ENCODE results near the gene WLS. TPM values are rescaled to one million over a fixed set of nuclear protein-coding genes. Genes with fewer than 3 reads are reported as not detected.

The WLS gene
- total and polyA plus RNA-seq, 12 donors: 31.7 to 123 (median 101) TPM

- intact Hi-C loops (cut with DNase I): loop anchor here in 1 of 10 donors (5.0 kb wide), 1 partner anchor 35 kb away; no protein-coding TSS in a partner anchor
- 17 to 21% methylated on average over 3 of the region's 3 CpGs for WGBS, 2 donors
- Histone ChIP-seq H3K4me1 (peaks cover 0 to 87% (median 52%) of the 10 kb centered on the region in 9 donors), H3K4me3 (no peak overlapping the region), H3K36me3 (no peaks in the 10 kb centered on the region), H3K9me3 (no peaks in the 10 kb centered on the region), H3K27ac (peak overlapping the region in 6 of 10 donors; percentile 7 to 69 (median 24)), H3K27me3 (no peaks in the 10 kb centered on the region)
- TF ChIP-seq CTCF (IDR thresholded peaks at IDR 0.05): no peak
- no peak for DNase-seq
- ATAC-seq: peak in 6 of 8 donors; percentile 20 to 67 (median 52)
Measured at GRCh38 chr1:68206848-68207689, 25.3 kb downstream of the WLS start.

- Histone ChIP-seq H3K27me3 (no peaks in the 10 kb centered on the region), H3K36me3 (no peaks in the 10 kb centered on the region), H3K4me1 (peaks cover 0 to 90% (median 62%) of the 10 kb centered on the region in 9 donors), H3K27ac (peak overlapping the region in 8 of 10 donors; percentile 14 to 69 (median 34)), H3K4me3 (no peak overlapping the region), H3K9me3 (no peaks in the 10 kb centered on the region)
- no peak for TF ChIP-seq CTCF (IDR thresholded peaks at IDR 0.05)
- intact Hi-C loops (cut with DNase I): loop anchor here in 1 of 10 donors (5.0 kb wide), 1 partner anchor 34 kb away; no protein-coding TSS in a partner anchor
- ATAC-seq (no peak), DNase-seq (no peak)
- 96 to 97% methylated on average over 3 of the region's 3 CpGs for WGBS, 2 donors
Measured at GRCh38 chr1:68205794-68206358, 26.4 kb downstream of the WLS start.

- Histone ChIP-seq H3K9me3 (no peaks in the 10 kb centered on the region), H3K27ac (peak overlapping the region in 8 of 10 donors; percentile 14 to 69 (median 34)), H3K36me3 (no peaks in the 10 kb centered on the region), H3K4me3 (no peak overlapping the region), H3K27me3 (no peaks in the 10 kb centered on the region), H3K4me1 (peaks cover 0 to 86% (median 57%) of the 10 kb centered on the region in 9 donors)
- peak in 1 of 9 donors; percentile 14 for TF ChIP-seq CTCF (IDR thresholded peaks at IDR 0.05)
- intact Hi-C loops (cut with DNase I): loop anchor here in 1 of 10 donors (5.0 kb wide), 1 partner anchor 33 kb away; no protein-coding TSS in a partner anchor
- DNase-seq (peak; percentile 11 to 30), ATAC-seq (peak in 4 of 8 donors; percentile 50 to 79 (median 60))
- 25 to 33% methylated on average over 4 of the region's 4 CpGs for WGBS, 2 donors
Measured at GRCh38 chr1:68204977-68205630, 27.2 kb downstream of the WLS start.

- Histone ChIP-seq H3K36me3 (no peaks in the 10 kb centered on the region), H3K4me3 (peak overlapping the region in 1 of 10 donors; percentile 8), H3K4me1 (peaks cover 2 to 94% (median 63%) of the 10 kb centered on the region in 9 donors), H3K9me3 (no peaks in the 10 kb centered on the region), H3K27me3 (no peaks in the 10 kb centered on the region), H3K27ac (peak overlapping the region in 3 of 10 donors; percentile 27 to 56 (median 48))
- 73 to 77% methylated on average over 5 of the region's 5 CpGs for WGBS, 2 donors
- no peak for ATAC-seq
- TF ChIP-seq CTCF (IDR thresholded peaks at IDR 0.05): no peak
- DNase-seq: no peak
- intact Hi-C loops (cut with DNase I): no loop called here
Measured at GRCh38 chr1:68202239-68202832, 30.0 kb downstream of the WLS start.
